DND-41 (cell line): ENCODE measurements around the gene IDH3G.

ENCODE experiments used
- EZH2 ChIP-seq: IDR thresholded peaks from 3 replicates; pipeline ENCODE4 v1.6.1; 2012; ENCODE audit warnings: borderline replicate concordance, low read depth, mild to moderate bottlenecking, moderate library complexity, low read length, inconsistent platforms; ENCODE audit not compliant: severe bottlenecking
- TF ChIP-seq, protein P1 (sequence below): IDR thresholded peaks from 2 replicates; pipeline ENCODE4 v1.5.1; 2012; ENCODE audit warnings: borderline replicate concordance, low read length, moderate library complexity, mild to moderate bottlenecking; ENCODE audit not compliant: poor library complexity, severe bottlenecking; ENCODE audit errors: extremely low read depth

- TF ChIP-seq, protein P1, sequence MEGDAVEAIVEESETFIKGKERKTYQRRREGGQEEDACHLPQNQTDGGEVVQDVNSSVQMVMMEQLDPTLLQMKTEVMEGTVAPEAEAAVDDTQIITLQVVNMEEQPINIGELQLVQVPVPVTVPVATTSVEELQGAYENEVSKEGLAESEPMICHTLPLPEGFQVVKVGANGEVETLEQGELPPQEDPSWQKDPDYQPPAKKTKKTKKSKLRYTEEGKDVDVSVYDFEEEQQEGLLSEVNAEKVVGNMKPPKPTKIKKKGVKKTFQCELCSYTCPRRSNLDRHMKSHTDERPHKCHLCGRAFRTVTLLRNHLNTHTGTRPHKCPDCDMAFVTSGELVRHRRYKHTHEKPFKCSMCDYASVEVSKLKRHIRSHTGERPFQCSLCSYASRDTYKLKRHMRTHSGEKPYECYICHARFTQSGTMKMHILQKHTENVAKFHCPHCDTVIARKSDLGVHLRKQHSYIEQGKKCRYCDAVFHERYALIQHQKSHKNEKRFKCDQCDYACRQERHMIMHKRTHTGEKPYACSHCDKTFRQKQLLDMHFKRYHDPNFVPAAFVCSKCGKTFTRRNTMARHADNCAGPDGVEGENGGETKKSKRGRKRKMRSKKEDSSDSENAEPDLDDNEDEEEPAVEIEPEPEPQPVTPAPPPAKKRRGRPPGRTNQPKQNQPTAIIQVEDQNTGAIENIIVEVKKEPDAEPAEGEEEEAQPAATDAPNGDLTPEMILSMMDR = no peak
- no peak for TF ChIP-seq EZH2
Measured at GRCh38 chrX:153764786-153765137, 29.4 kb downstream of the IDH3G start.
